Measurements from ENCODE around the gene TSC1. TPM values are rescaled to one million over a fixed set of nuclear protein-coding genes. Genes with fewer than 3 reads are reported as not detected.

Gene TSC1
- total and polyA plus RNA-seq, 9 donors = 18.9 to 49.1 (median 40.5) TPM

DNA sequence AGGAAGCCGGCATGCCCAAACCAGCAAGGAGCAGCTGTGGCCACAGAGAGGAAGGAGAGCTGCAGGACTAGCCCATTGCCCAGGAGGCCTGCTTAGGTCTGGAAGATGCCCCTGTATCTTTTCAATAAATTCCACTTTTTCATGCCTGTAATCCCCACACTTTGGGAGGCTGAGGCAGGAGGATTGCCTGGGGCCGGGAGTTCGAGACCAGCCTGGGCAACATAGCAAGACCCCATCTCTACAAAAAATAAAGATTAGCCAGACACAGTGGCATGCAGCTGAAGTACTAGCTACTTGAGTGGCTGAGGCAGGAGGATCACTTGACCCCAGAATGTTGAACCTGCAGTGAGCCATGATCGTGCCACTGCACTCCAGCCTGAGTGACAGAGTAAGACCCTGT, 5.3 kb upstream of the TSC1 start:
- 81 to 83% (median 82%) methylated on average over 4 of the region's 4 CpGs for WGBS, 3 donors
- no peak for TF ChIP-seq POLR2A (IDR thresholded peaks at IDR 0.05)
- Histone ChIP-seq H3K9me3 (peaks cover 0 to 3% of the 10 kb centered on the region in 2 donors), H3K4me1 (ENCODE audit: insufficient read depth) (no peaks in the 10 kb centered on the region), H3K36me3 (no peaks in the 10 kb centered on the region), H3K27ac (no peak overlapping the region), H3K4me3 (no peak overlapping the region), H3K27me3 (no peaks in the 10 kb centered on the region)
- intact Hi-C loops (cut with DNase I) = no loop called here
- DNase-seq = no peak

DNA sequence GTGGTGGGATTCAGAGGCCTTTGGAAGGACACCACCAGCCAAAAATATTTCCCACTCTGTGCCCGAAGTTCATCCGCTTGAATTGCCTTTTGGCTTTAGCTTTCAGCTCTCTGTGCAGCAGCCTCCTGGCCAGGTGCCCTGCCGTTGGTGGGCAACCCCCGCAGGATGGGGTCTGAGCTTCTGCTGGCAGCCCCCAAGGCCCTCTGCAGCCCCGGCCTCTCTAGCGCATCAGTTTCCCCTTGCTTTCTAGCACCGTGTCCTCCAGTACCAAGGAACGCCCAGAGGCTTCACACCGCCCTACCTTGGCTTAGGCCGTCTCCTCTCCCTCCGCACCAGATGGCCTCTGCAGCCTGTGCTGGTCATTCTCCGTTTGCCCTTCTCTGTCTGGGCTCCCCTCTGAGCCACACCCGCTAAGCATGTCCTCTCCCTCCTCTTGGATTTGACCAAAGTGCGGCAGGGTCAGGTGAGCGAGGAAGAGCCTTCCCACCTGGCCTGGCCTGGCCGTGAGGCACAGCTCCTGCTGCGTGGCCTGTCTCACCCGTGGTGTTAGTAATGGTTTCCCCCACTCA, 4.2 kb upstream of the TSC1 start:
- WGBS, 3 donors = 68 to 73% (median 69%) methylated on average over 18 of the region's 18 CpGs
- DNase-seq = peak in 1 of 5 donors; percentile 29
- H3K4me1 ChIP-seq (ENCODE audit: insufficient read depth) = no peaks in the 10 kb centered on the region
- H3K9me3 ChIP-seq = no peaks in the 10 kb centered on the region
- no peak overlapping the region for H3K27ac ChIP-seq
- H3K27me3 ChIP-seq = no peaks in the 10 kb centered on the region
- H3K36me3 ChIP-seq = no peaks in the 10 kb centered on the region
- intact Hi-C loops (cut with DNase I) = no loop called here
- no peak overlapping the region for H3K4me3 ChIP-seq
- TF ChIP-seq EP300 (IDR thresholded peaks at IDR 0.05) (no peak), POLR2A (IDR thresholded peaks at IDR 0.05) (no peak)
- TF ChIP-seq, protein P1, sequence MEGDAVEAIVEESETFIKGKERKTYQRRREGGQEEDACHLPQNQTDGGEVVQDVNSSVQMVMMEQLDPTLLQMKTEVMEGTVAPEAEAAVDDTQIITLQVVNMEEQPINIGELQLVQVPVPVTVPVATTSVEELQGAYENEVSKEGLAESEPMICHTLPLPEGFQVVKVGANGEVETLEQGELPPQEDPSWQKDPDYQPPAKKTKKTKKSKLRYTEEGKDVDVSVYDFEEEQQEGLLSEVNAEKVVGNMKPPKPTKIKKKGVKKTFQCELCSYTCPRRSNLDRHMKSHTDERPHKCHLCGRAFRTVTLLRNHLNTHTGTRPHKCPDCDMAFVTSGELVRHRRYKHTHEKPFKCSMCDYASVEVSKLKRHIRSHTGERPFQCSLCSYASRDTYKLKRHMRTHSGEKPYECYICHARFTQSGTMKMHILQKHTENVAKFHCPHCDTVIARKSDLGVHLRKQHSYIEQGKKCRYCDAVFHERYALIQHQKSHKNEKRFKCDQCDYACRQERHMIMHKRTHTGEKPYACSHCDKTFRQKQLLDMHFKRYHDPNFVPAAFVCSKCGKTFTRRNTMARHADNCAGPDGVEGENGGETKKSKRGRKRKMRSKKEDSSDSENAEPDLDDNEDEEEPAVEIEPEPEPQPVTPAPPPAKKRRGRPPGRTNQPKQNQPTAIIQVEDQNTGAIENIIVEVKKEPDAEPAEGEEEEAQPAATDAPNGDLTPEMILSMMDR (IDR thresholded peaks at IDR 0.05) = no peak

DNA sequence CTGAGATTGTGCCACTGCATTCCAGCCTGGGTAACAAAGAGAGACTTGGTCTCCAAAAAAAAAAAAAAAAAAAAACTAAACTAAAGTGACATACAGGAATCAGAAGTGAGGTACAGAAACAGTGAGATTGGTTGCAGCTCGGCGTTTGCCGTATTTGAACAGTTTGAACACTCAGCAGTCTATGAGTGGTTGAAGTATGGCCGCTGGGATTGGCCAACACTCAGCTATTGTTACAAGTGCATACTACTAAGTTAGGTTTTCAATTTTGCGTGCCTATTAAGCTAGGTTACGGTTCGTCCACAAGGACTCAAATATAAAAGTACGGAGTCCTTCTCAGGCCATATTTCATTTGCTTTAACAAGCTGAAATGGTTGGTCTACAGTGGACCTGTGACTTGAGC, 3.3 kb upstream of the TSC1 start:
- Histone ChIP-seq H3K4me1 (ENCODE audit: insufficient read depth) (peaks cover 3% of the 10 kb centered on the region), H3K4me3 (no peak overlapping the region), H3K27ac (no peak overlapping the region), H3K36me3 (no peaks in the 10 kb centered on the region), H3K9me3 (no peaks in the 10 kb centered on the region), H3K27me3 (no peaks in the 10 kb centered on the region)
- WGBS, 3 donors = 86 to 88% (median 88%) methylated on average over 8 of the region's 8 CpGs
- DNase-seq = no peak
- TF ChIP-seq POLR2A (IDR thresholded peaks at IDR 0.05) (no peak), EP300 (IDR thresholded peaks at IDR 0.05) (no peak)
- TF ChIP-seq, protein P1 (IDR thresholded peaks at IDR 0.05) = no peak
- intact Hi-C loops (cut with DNase I) = no loop called here

DNA sequence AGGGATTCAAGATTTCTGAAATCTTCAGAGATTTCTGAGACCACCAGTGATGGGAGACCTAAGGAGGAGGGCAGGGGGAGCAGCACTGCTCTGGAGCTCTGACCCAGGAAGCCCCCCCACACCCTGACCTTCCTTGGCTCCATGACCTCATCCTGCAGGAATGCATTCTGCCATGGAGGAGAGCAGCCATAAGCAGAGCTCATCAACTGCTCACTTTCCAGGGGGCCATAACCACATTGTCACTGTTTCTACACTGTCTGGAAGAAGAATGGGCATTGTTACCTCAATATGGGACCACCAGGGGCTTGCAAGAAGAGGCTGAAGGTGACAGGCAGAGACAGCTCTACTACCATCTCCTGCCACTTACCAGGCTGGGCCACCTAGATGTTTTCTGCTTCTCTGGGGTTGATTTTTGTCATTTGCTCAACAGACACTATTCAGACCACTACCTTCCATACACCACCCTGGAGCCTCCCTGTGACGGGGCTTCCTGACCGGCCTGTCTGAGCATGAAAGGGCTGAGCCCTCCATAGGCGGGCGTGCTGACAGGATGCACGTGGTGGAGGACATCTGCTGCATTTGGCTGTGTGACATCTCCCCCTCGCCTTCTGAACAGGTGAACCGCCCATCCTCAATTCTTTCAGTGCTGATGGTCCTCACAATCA, 2.3 kb upstream of the TSC1 start:
- 80 to 90% (median 86%) methylated on average over 7 of the region's 7 CpGs for WGBS, 3 donors
- Histone ChIP-seq H3K27me3 (no peaks in the 10 kb centered on the region), H3K4me3 (no peak overlapping the region), H3K9me3 (no peaks in the 10 kb centered on the region), H3K36me3 (no peaks in the 10 kb centered on the region), H3K4me1 (ENCODE audit: insufficient read depth) (peaks cover 3% of the 10 kb centered on the region), H3K27ac (no peak overlapping the region)
- TF ChIP-seq, protein P1 (IDR thresholded peaks at IDR 0.05) = no peak
- no peak for TF ChIP-seq POLR2A (IDR thresholded peaks at IDR 0.05)
- TF ChIP-seq EP300 (IDR thresholded peaks at IDR 0.05) = no peak
- no peak for DNase-seq
- intact Hi-C loops (cut with DNase I) = no loop called here

DNA sequence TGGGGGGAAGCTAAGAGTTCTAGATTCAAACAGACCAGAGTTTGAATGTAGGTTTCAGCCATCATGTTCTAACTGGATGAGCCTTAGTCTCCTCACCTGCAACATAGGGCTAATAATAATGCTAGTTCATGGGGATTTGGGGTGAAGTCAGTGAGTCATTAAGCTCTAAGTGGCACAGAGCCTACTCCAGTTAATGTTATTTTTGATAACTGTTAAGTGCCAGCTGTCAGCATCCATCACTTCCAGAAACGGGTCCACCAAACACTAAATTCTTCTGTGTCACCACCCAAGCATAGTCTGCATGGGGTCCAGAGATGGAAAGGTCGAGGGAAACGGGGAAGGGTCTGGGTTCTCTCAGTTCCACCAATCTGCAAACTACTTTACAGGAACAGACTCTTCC, 1.8 kb upstream of the TSC1 start:
- Histone ChIP-seq H3K36me3 (no peaks in the 10 kb centered on the region), H3K9me3 (no peaks in the 10 kb centered on the region), H3K27me3 (no peaks in the 10 kb centered on the region), H3K27ac (no peak overlapping the region), H3K4me1 (ENCODE audit: insufficient read depth) (peaks cover 3% of the 10 kb centered on the region), H3K4me3 (no peak overlapping the region)
- intact Hi-C loops (cut with DNase I) = no loop called here
- DNase-seq = no peak
- WGBS, 3 donors = 49 to 58% (median 53%) methylated on average over 3 of the region's 3 CpGs
- no peak for TF ChIP-seq POLR2A (IDR thresholded peaks at IDR 0.05)
- TF ChIP-seq, protein P1 (IDR thresholded peaks at IDR 0.05) = no peak
